HG03095 (cell line): ENCODE results near the gene SHLD2.
"Not testable (repeated sequence)": the region's sequence is repeated elsewhere in the genome, so short reads cannot be mapped to it uniquely, and the experiment has no call there.

ENCODE experiments used
- ATAC-seq: cut with Tn5 transposase; IDR thresholded peaks from one replicate; pipeline ENCODE4 v1.9.1; 2021; ENCODE audit warnings: moderate library complexity; ENCODE audit not compliant: unreplicated experiment

The SHLD2 gene

GRCh38 chr10:87210309-87210708 is 115.3 kb downstream of the SHLD2 start:
- ATAC-seq = not testable (repeated sequence)

DNA sequence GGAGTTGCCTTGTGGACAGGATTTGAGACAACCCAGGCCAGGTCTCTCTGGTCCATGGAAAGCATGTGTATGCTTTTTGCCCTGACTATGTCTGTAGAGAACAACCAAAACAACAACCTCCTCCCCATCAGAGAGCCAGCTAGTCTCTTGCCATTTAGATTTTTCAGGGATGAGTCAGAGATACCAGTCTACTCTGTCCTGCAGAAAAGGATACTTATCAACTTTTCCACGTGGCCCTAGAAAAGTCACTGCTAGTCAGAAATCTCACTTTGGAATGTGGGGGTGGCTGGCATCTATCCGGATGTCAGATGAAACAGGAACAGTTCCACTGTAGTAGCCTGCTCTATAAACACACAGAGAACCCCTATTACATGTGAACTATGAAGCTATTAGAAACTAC is 116.8 kb downstream of the SHLD2 start:
- not testable (repeated sequence) for ATAC-seq

DNA sequence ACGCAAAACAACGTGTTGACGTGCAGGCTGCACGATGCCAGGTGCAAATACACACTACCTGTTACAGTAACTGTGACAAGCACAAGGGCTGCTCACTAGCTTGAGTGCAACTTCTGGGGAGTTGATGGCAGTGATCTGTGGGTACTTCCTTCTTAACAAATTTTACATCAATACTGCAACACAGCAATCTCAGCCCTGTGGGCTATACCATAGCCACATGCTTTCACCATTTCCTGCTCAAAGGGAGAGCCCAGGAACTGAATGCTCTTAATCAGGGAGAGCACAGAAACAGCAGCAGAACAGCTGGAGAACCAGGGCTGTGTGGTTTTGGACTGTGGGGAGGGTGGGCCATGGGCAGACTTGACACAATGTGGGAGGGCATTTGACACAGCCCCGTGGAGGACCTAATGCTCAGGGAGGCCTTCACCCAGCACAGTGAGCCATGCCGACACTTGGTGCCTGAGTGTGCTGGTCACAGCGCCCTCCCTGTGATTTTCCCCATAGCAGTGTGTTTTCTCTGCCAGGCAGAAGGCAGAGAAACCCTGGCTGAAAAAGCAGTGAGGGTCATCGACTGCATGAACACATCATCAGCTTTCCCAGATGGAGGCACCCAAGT is 118.3 kb downstream of the SHLD2 start:
- ATAC-seq = not testable (repeated sequence)

GRCh38 chr10:87213806-87214205 is 118.8 kb downstream of the SHLD2 start:
- ATAC-seq = not testable (repeated sequence)

DNA sequence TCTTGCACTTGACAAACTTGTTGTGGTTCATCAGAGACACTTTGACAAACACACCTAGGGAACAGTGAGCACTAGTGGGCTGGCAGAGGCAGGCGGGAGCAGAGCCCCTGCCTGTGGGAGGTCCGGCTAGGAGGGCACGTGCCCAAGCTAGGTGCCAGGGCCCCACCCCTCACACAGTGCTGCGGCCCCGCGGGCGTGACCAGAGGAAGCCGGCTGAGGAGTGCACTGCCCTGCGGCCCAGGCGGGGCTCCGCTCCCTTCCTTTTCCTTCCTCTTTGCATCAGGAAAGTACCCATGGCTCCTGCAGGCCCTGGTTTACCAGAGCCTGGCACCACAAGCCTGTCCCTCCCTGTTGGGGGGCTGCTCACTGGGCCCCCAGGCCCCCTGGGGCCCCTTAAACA is 121.1 kb downstream of the SHLD2 start:
- ATAC-seq = not testable (repeated sequence)

GRCh38 chr10:87219370-87219769 is 124.4 kb downstream of the SHLD2 start:
- not testable (repeated sequence) for ATAC-seq

DNA sequence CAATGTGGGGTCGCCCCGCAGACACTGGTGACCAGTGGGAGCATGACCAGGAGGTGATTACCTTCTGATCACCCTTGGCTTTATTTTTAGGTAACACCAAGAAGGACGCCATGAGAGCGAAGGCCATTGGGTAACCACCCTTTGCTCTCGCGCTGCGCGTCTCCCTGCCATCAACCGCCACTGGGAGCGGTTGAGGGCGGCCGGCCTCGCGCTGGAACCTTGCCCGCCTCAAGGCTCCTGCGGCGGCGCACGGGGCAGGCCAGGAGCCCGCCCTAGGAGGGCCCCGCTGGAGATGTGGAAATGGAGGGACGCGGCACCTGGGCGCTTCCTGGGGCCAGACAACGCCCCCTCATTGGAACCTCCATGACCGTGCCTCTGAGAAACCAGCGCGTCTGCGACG is 127.8 kb downstream of the SHLD2 start:
- ATAC-seq = not testable (repeated sequence)

DNA sequence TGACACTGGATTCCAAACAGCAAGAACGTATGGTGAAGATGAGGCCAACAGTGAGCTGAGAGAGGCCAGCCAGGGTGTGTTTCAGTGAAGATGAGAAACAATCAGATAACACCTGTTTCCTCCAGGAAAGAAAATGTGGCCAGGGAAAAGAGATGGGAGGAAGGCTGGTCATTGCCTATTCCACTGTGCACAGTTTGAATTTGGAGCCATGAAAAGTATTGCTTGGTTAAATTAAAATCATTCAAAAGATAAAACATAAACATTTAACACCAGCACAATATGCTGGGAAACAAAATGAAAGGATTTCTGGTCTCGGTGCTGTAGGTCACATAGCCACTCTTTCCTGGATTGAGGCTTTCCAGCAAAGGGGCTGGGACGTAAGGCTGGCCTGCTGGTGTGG is 130.1 kb downstream of the SHLD2 start, which contains the start of gene NUTM2A:
Gene NUTM2A (plus strand): TSS at position 301 of the 400 bp plus-strand sequence. CDS start 383 bp downstream, outside the sequence.
- not testable (repeated sequence) for ATAC-seq

GRCh38 chr10:87228247-87228646 is 133.2 kb downstream of the SHLD2 start:
- ATAC-seq = not testable (repeated sequence)

DNA sequence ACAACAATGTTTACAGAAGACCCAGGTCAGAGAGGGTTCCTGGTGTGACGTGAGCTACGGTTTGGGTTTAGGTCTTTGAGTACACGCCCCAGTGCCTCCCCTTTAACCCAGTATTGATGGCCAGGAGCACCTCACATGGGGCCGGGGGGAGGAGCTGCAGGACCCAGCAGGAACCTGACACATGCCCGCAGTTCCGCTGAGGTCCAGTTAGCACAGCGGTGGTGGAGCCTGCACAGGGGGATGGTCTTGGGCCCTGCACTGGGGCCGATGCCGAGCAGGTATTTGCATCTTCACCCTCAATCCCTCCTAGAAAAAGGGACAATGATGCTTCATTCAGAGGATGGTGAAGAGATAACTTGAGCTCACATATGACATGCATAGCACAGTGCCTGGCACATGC is 134.2 kb downstream of the SHLD2 start:
- ATAC-seq = not testable (repeated sequence)

DNA sequence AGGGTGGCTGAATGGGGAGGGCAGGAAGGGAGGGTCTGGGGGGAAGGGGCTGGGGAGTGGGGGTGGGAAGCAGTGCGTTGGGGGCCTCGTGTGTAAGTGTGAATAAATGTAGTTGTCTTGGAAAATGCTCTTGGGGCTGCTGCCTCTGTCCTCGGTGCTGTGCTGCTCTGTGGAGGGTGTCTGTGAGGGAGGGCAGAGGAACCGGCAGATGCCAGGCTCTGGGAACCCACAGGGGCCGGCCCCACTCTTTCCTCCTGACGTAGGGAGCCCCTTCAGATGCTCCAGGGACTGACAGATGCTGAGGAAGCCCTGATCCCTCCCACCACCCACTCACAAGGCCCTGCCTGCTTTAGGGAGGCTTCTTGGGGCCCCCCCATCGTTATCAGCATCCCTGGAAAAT is 139.8 kb downstream of the SHLD2 start:
- not testable (repeated sequence) for ATAC-seq

DNA sequence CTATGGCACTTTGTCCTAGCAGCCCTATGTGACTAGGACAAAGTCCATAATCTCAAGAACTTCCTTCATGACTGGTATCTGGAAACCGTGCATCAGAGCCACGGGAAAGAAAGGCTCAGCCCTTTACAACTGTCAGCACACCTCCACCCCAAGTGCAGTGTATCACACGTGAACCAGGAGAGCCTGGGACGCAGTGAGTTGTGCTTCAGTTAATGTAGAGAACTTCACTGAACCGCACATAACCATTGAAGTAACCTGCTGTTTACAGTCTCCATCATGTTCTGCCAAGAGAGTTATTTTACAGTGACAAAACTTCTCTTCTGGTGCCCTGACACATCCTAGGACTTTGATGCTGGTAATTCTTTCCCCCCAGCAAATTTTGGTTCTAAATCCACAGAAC is 142.2 kb downstream of the SHLD2 start:
- not testable (repeated sequence) for ATAC-seq

DNA sequence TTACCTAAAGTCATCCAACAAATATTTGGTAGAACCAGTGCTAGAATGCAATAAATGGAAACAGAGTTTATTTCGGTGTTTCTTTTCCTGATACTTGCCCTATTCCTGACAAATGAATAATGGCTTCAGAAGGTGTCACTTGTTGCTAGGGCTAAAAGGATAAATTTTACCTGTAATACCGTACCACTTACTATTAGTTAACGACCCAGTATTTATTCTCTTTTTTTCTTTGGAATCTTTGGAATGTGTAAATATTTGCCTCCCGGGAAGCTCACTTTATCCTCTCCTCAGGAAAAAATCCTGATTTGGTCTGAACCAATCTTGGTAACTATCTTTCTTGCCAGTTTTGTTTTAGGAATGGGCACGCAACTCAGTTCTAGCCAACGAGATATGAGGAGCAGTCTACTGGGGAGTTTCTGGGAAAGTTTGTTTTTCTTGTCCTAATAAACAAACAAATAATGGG is 144.4 kb downstream of the SHLD2 start:
- not testable (repeated sequence) for ATAC-seq
